ENCODE measurements around the gene PNMA1.
"Not testable (repeated sequence)": the region's sequence is repeated elsewhere in the genome, so short reads cannot be mapped to it uniquely, and the experiment has no call there.

PNMA1 gene

DNA sequence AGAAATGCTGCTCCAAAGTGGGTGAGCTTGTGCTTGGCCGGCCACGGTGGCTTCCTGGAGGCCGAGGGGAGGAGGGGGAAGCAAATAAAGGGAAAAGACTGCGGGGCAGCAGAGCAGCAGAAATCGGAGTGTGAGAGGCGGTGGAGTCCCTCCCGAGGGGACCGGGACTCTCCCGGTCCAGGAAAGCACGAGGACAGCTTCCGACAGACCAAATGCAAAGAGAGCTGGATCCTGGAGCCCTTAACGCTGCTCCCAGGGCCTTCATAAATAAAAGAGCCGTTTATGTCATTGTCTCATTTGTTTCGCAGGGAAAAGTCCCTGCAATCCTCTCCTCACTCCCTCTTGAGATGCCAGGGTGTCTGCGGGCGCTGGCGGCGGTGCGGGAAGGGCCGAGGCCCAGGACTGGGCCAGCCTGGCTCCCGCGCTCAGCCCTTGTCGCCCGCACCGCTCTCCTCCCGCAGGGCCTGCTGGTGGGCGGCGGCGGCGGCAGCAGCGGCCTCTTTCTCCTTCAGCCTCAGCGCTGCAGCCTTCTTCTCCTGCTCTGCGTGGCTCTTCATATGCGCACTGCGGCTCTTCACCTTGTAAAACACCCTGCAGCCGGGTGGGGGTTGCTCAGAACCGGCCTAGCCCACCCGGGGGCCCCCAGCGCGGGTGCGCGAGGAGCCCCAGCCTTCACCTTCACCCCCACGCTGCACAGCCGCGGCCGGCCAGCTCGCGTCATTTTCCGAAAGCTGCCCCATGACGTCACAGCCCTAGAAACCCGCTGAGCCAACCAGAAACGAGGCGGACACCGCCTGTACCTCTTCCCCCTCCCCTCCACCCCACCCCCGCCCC, 4.5 kb upstream of the PNMA1 start:
- peak overlapping the region; percentile 22 for H3K4me3 ChIP-seq (ENCODE audit: low read depth, low read length)

DNA sequence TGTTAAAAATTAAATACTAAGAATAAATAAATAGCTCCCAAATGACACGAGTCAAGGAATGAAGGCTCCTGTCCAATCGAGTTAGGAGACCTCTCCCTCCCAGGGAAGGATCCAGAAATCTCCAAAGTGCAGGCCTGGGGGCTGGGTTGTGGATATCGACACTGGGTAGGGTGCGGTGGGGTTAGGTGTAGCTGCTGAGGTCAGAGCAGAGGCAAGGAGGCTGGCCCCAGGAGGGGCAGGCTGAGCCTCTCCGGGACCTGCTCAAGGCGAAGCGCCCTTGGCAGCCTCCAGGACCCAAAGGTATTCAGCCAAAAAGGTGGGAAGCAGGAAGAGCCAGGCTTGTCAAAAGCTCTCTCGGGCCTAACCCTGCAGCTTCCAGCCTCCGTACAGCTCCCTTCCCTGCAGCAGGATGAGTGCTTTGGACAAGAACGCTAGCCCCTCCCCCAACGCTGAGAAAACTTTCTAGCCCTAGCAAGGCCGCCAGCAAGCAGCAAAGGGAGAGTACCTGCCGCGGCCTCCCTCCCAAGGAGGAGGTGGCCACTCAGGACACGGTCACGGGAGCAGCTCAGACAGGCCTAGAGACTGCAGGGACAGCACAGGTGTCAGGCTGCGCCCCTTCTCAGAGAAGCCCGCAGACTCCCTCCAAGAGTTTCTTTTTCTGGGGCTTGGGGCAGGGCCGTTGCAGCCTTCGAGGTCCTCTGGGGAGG, 3.7 kb upstream of the PNMA1 start:
- H3K4me3 ChIP-seq (ENCODE audit: low read depth, low read length) = no peak overlapping the region

DNA sequence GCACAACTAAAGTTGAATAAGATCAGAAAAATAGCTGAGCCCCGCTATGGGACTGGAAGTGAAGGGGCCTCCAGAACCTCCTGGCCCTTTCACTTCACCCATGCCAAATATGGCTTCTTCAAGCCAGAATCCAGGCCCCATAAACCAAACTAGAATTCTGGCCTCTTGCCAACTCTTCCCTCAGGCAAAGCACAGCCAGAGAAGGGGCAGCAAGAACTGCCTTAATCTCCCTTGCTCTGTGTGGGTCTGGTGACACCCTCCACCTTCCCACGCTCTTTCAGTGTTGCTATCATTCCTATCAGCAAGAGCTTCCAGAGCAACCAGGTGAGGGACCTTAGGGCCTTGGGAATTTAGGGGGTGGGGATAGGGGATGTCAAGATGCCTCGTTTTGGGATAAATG, 3.1 kb upstream of the PNMA1 start:
- no peak overlapping the region for H3K4me3 ChIP-seq (ENCODE audit: low read depth, low read length)

DNA sequence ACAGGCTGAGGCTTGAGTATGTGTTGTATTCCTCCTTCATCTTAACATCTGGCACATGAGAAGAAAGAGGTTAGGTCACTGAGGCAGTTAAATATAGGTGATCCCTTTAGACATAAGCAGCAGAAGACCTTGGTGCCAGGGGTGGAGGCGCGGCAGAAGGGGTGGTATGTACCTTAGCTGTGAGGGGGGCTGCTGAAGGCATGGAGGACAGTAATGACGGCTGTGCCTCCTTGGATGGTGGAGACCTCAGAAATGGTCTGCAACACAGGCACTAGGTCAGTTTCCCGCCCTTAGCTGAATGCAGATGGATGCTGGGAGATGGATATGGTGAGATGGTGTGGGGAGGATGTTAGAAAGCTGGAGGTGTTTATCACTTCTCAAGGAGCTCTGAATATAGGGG, 1.5 kb upstream of the PNMA1 start:
- H3K4me3 ChIP-seq (ENCODE audit: low read depth, low read length) = no peak overlapping the region

DNA sequence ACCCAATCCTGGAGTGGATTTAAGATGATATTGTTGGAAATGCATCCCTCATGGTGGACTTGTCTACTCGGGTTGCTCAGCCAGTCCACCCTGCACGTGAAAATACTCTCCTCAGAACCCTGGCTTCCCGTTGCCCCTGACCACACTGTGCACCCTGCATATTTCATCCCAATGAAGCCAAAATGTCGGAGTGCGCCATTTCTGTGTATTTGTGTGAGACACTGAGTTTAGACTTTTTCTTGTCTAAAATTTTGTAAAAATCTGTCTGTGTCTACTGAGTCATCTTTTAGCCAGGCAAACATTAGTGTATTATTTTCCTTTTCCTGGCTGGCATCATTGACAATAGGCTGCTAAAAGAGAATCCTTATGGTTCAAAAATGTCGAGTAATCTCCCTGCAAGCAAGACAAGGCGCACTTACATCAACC, 485 bp upstream of the PNMA1 start:
- H3K4me3 ChIP-seq (ENCODE audit: low read depth, low read length) = peak overlapping the region; percentile 35

DNA sequence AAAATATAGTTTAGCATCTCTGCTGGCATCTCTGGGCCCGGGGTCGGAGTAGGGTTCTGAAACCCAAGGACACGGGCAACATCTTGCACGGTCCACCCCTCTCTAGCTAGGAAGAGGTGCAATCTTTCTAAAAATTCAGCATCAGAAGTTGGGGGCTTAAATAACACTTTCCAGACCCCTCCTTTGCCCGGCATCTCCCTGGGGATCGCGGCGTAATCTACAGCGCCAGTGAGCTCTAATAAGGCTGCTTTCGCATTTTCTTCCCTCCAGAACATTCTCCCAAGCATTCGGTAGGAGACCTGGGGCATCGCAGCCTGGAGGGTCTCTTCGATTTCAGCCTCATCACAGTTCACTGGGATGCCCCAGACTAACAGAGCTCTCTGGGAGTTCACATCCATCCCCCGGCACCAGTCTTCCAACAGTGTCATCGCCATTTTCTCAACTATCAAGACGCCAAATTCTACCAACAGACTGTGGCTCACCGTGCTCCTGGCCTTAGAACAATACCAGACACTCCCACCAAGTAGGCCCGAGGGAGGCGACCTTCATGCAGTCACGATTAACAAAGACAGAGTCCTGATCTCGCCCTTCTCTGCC, 880 bp downstream of the PNMA1 start:
- H3K4me3 ChIP-seq (ENCODE audit: low read depth, low read length) = peak overlapping the region; percentile 90

DNA sequence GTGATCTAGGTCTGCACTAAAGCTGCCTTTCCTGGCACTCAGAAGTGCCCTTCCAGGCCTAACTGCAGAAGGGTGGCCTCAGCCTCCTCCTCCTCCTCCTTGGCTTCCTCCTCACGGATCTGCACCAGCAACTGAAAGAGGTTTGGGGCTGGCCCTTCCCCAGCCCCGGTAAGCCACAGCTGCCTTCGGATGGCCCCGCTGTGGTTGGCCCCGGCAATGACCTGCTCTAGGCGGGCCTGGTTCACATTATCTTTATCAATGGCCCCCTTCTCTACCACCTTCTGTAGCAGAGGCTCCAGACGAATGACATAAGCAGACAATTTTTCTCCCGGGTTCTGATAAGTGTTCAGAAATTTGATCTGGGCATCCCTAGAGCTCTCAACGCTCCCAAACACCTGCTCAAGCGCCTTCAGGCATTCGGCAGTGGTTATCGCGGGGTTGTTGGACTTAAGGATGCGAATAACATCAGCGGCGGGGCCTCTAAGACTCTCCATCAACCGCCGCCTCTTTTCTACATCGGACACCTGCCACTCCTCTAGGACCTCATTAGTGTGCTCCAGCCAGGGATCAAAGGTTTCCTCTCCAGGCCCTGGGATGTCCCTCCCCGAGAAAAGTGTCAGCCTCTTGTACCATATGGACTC, 1.5 kb downstream of the PNMA1 start:
- peak overlapping the region; percentile 90 for H3K4me3 ChIP-seq (ENCODE audit: low read depth, low read length)

DNA sequence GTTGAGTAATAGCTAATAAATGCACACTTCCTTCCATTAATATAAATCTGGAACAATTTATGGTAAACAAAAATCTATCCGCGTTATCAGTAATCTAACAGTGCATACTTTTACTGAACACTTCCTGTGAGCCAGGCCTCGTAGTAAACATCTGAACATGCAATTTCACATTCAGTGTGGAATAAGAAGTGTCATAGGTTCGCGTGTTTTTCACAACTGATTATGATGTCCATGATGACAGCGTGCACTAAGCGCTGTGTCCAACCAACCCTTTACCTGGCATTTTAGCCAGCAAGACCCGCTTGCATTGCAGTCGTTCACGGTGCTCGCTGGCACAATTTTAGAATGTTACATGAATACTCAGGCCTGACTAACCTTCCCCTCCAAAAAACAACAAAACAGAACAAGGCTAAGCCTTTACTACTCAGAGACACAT, 2.1 kb downstream of the PNMA1 start:
- peak overlapping the region; percentile 90 for H3K4me3 ChIP-seq (ENCODE audit: low read depth, low read length)

DNA sequence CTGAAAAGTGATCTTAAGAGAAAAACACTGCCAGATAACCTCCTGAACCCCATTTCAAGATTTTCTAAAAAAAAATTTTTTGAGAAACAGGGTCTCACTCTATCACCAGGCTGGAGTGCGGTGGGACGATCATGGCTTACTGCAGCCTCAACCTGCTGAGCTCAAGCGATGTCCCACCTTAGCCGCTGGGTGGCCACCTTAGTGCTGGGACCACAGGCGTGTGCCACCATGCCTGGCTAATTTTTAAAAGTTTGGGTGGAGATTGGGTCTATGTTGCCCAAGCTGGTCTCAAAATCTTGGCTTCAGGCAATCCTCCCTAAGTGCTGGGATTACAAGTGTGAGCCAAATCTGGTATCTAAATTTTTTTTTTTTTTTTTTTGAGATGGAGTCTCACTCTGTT, 3.4 kb downstream of the PNMA1 start:
- no peak overlapping the region for H3K4me3 ChIP-seq (ENCODE audit: low read depth, low read length)

DNA sequence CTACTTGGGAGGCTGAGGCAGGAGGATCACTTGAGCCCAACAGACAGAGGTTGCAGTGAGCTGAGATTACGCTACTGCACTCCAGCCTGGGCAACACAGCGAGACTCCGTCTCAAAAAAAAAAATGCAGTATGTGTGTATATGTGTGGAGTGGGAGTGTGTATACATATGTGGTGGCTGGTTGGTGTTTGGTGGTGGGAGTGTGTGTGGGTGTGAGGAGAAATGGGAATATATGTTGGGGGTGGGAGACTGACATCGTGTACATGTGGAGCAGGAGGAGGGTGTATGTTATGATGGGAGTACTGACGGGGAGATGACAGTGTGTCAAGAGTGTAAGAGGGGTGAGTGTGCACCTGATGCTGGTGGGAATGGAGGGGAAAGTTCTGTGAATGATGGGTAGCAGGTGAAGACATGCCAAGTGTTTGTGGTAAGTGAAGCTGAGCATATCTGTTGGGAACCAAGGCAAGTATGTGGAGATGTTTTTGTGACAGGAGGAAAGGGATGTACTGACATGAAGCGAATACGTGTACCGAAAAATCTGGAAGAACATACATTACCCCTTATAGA, 4.2 kb downstream of the PNMA1 start:
- no peak overlapping the region for H3K4me3 ChIP-seq (ENCODE audit: low read depth, low read length)

DNA sequence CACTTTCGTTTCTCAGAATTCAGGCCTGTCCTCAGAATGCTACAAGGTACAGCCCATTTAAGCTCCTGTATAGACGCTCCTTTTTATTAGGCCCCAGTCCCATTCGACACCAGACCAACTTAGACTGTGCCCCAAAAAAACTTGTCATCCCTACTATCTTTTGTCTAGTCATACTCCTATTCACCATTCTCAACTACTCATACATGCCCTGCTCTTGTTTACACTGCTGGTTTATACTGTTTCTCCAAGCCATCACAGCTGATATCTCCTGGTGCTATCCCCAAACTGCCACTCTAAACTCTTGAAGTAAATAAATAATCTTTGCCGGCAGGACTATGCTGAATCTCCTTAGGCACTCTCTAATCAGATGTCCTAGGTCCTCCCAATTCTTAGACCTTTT, 6.1 kb downstream of the PNMA1 start:
- not testable (repeated sequence) for H3K4me3 ChIP-seq (ENCODE audit: low read depth, low read length)

DNA sequence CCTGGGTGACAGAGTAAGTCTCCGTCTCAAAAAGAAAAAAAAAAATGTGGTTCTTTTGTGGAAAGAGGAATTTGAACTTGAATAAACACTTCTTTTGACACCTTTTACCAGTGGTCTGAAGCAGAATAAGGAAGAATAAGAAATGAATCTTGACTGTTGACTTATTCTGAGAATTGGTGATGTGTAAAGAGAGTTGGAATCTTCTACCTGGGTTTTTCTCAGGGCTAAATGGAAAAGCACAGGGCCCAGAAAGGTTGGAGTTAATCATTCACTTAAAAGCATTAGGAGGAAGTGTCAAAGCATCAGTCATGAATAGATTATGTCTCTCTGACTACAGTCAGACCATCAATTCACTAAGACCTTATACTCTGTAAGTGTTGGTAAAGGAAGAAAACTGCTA, 13.9 kb downstream of the PNMA1 start:
- no peak overlapping the region for H3K4me3 ChIP-seq (ENCODE audit: low read depth, low read length)

DNA sequence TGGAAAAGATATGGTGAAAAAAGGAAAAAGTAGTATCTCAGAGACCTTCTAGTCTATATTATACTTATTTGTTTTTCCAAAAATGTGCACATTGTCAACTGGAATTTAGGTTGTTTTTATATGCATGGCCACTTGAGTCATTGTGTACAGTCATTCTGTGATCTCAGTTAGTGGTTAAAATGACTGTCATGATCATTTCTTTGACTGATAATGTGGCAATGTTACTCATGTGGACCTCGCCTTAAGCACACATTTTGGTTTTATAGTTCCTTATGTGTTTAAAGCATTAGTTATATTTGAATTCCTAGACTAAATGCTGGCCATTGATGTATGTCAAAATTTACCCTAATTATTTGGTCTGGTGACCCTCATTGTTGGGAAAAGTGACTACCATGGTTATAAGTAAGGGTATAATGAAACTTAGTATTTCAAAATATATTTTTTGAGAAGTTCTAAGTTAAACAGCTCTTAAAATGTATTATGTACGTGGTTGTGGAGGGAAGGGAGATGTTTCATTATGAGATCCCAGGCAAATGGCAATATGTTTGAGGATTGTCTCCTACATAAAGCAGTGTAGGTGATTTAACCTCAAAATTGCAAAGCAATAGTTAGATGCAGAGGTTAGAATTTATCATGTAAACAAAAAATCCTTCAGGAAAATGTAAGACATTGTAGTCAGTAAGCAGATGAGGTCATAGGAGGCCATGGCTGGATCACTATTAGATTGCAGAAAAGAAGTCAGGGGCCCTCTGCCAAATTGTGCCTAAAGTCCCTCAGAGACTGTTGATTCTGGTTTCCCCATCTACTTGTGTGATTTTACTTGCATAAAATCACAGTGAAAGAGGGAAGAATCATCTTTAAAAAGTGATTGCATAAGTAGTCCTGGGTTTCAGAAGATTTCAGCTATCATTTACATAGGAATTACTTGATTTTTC, 17.5 kb downstream of the PNMA1 start:
- H3K4me3 ChIP-seq (ENCODE audit: low read depth, low read length) = no peak overlapping the region

DNA sequence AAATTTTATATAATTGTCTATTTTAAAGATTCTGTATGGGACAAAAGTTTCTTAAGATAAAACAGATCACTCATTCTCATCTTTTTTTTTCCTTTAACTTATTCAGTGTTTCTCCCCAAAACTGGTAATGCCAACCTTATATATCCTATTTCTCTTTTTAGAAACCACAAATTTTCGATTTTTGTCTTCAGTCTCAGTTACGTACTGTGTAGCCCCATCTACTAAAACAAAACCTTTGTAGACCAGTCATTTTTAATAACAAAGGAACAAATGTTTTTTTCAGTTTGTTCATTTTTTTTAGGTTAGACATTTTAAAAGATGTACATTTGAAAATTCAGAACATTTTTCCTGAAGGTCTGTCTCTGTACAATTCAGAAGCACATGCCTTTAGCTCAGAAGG, 18.2 kb downstream of the PNMA1 start:
- H3K4me3 ChIP-seq (ENCODE audit: low read depth, low read length) = no peak overlapping the region

DNA sequence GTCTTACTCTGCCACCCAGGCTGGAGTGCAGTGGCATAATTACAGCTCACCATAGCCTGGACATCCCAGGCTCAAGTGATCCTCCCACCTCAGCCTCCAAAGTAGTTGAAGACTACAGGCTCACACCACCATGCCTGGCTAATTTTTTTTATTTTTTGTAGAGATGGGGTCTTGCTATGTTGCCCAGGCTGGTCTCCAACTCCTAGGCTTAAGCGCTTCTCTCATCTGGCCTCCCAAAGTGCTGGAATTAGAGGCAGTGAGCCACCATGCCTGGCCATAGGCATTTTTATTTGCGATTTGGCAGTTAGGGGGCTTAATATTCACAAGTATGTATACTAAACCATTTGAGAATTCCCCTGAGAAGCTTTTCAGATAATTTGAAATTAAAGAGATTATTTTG, 19.1 kb downstream of the PNMA1 start:
- H3K4me3 ChIP-seq (ENCODE audit: low read depth, low read length) = no peak overlapping the region

DNA sequence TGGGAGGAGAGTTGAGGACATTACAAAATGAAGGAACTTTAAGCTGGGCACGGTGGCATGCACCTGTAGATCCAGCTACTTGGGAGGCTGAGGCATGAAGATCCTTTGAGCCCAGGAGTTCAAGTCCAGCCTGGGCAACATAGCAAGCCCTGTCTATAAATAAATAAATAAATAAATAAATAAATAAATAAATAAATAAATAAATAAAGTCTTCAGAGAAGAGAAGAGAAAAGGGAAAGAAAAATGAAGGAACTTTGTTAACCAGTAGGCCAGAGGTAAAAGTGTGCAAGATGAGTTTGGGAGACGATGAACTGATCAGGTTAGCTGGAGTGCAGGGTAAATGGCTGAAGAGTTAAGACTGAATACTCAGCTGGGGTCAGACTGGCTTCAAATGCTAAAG, 20.1 kb downstream of the PNMA1 start:
- no peak overlapping the region for H3K4me3 ChIP-seq (ENCODE audit: low read depth, low read length)

DNA sequence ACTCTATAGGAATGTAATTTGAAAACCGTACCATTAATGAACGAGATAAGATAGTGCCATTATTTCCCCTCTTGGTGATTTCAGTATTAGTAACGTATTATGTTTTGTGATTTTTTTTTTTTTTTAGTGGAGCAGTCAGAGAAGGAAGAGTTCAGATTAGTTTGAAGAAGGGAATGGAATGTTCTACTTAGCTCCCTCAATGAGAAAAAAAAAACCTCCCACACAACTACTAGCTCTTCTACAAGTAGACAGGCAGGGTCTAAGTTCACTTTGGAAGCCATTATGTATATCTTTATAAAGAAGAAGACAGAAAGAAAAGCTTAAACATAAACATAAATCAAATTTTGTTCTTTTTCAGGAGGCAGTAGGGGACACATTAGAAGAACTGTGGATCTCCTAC, 27.3 kb downstream of the PNMA1 start:
- H3K4me3 ChIP-seq (ENCODE audit: low read depth, low read length) = no peak overlapping the region

DNA sequence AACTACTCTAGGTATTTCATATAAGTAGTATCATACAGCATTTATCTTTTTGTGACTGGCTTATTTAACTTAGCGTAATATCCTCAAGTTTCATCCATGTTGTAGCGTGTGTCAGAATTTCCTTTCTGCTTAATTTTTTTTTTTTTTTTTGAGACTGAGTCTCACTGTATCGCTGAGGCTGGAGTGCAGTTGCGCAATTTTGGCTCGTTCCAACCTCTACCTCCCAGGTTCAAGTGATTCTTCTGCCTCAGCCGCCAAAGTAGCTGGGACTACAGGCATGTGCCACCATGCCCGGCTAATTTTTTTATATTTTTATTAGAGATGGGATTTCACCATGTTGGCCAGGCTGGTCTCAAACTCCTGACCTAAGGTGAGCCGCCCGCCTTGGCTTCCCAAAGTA, 28.9 kb downstream of the PNMA1 start:
- no peak overlapping the region for H3K4me3 ChIP-seq (ENCODE audit: low read depth, low read length)

DNA sequence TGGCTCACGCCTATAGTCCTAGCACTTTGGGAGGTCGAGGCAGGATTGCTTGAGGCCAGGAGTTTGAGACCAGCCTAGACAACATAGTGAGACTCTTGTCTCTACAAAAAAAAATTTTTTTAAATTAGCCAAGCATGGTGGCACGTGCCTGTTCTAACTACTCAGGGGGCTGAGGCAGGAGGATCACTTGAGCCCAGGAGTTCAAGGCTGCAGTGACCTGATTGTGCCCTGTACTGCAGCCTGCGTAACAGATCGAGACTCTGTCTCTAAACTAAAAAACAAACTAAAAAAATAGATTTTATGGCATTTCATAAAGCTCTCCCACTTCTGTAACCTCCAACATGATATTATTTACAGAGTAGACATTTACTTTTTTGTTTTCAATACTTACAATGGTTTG, 29.6 kb downstream of the PNMA1 start:
- H3K4me3 ChIP-seq (ENCODE audit: low read depth, low read length) = no peak overlapping the region

DNA sequence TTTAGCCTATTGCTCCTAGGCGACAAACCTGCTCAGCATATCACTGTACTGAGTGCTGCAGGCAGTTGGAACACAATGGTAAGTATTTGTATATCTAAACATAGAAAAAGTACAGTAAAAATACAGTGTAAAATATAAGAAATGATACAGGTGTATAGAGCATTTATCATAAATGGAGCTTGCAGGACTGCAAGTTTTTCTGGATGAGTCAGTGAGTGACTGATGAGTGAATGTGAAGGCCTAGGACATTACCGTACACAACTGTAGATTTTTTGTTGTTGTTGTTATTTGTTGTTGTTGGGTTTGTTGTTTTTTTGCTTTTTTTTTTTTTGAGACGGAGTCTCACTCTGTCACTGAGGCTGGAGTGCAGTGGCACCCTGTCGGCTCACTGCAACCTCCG, 33.4 kb downstream of the PNMA1 start:
- H3K4me3 ChIP-seq (ENCODE audit: low read depth, low read length) = no peak overlapping the region
